Measurements from ENCODE around the gene AVPR2.

GRCh38 chrX:153927922-153928760 lies 23.7 kb downstream of the AVPR2 start:
- TF ChIP-seq RAD21 (IDR thresholded peaks at IDR 0.05; ENCODE audit: low read depth) (peak; percentile 8; the same call in 1 of the 2 replicates), MAX (IDR thresholded peaks at IDR 0.05) (peak; percentile 60; the same call in 1 of the 2 replicates)

All from Ishikawa (cell line).